ENCODE results near the gene C2orf72.
A peak's percentile ranks its signal among the peaks of the same experiment; 100 is the strongest.
"Not testable (repeated sequence)": the region's sequence is repeated elsewhere in the genome, so short reads cannot be mapped to it uniquely, and the experiment has no call there.

The C2orf72 gene

DNA sequence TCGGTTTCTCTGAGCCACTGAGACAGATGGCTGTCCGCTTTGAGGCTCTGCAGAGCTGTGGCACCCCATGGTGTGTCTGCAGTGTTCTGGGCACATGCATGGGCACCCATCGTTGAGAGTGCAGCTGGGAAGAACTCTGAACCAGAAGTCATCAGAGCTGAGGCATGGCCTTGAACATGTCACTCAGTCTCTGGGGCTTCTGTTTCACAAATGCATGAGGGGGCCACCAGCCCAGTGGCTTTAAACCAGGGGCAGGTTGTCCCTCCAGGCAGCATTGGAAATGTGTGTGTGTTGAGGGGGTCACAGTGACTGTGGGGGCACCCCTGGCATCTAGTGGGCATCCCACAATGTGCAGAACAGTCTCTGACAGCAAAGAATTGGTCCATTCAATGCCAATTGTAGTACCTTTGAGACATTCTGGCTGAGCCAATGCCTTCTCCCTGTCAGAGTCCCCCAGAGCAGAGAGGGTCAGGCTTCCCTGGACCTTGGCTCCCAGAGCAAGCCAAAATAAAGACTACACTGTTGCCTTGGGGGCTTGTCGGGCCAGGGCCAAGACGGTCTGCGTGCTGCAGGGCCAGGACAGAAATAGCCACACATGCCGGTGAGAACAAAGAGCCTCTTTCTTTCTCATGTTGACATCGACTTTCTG lies 10.1 kb downstream of the C2orf72 start:
- DNase-seq = no peak

DNA sequence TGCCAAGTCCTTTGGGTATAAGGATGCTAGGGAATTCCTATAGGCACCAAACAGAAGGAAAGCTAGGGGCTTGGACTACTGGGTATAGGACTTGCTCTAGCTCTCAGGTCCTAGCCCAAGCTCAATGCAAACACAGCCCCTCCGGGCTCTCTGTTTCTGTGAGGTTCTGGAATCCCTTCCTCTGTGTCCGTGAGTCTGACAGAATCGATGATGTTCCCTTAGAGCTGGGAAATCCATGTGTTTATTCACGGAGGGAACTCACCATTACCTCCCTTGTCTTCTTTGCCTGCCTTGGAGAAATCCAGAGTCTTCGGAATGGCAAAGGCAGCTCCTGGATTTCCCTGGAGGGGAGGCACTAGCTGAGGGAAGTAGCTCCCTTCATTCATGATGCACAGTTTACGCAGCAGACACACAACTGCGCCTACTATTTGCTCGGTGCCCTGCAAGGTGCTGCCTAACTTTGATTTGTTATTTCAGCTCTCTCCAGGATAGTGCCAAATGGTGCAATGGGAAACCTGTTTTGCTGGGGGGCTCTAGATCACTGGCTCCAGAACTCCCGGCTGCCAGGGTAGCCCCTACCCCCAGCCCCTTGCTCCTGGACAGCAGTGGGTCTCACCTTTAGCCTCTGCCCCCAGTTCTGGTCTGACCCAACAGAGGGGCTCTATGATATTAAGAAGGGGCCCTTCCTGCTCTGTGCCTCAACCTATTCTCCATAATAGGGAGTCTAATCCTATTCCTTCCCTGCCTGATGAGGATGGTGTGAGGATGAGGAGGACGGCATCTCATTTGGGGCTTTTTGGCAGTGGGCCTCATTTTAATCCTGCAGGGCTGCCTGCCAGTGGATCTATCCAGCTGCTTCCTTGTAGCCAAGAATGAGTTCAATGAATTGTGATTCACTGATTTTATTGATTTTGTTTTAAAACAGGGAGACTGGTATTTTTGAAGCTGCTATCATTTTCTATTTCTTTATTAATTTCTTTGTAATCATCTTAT lies 10.9 kb downstream of the C2orf72 start:
- no peak for DNase-seq

DNA sequence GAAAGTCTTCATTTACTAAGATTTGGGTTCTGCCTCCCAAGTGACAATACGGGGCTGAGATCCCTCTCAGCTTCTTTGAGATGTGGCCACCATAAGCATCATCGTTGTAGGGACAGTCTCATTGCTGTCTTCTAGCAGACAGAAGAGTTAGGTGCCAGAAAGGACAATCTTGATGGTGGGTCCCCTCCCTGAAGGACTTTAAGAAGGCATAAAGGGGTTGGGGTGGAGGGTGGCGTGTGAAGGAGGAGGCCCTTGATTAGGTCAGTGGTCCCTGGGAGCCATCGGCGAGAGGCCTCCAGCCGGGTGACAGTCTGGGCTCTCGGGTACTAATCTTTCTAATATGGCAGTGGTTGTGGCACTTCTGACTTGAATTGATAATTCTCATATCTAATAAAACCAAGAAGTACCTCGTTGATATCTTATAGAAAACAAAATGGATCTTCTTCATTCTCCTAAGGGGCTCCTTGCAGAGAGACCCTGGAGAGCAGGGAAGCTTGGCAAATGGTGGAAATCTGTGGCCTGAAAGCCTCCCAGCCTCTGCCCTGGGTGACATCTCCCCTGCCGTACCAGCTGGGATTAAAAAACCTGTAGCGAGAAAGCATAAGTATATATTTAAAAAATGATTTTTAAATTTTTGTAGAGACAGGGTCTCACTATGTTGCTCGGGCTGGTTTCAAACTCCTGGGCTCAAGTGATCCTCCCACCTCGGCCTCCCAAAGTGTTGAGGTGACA lies 12.1 kb downstream of the C2orf72 start:
- DNase-seq = no peak

DNA sequence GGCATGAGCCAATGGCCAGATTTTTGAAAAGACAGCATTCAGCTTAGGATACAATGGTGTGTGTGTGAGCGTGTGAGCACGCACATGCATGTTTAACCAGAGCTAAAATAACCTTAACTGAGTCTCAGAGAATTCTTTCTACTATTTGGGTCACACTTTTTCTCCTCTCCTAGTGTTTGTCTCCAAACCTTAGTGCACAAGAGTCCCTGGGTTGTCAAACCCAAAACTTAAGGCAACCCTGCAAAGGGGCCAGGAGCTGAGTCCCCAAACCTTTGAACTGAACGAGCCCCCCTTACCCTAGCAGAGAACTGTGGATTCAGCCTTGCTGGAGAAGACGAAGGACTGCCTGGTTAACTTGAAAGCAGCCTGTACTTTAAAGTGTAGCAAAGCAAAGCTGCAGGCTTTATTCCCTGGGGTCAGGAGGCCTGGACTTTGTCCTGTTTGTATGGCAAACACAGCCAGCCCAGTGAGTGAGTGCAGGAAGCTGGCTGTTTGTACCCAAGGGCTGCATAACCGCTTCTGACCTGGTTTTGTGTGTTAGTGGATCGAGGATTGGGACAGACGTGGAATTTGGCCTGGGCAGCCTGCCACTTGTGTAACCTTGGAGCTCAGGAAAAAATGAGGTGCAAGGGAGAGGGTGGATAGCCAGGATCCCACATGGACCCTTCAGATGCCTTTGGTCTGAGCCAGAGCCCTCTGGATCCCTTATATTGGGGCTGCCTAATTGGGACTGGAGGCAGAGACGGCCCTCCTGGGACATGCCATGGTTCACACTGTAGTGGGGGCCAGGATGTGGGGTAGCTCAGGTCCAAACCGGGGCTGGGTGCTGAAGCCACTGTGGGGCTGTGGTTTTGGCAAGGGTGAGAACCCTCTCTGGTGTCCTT lies 12.9 kb downstream of the C2orf72 start:
- no peak for DNase-seq

DNA sequence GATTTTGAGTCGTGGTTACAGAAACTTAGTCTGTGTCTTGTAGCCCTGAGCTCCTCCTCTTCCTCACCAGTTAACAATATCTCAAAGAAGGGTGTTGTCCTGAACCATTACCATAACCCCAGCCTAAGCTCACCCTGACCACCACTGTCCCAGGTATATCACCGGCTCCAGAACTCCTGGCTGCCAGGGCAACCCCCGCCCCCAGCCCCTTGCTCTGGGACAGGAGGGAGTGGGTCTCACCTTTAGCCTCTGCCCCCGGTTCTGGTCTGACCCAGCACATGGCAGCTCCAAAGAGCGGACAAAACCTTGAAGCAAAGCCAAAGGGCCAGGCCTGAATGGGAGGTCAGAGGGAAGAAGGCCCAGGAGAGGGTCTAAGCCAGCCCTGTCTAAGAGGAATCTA lies 13.8 kb downstream of the C2orf72 start:
- DNase-seq = no peak

DNA sequence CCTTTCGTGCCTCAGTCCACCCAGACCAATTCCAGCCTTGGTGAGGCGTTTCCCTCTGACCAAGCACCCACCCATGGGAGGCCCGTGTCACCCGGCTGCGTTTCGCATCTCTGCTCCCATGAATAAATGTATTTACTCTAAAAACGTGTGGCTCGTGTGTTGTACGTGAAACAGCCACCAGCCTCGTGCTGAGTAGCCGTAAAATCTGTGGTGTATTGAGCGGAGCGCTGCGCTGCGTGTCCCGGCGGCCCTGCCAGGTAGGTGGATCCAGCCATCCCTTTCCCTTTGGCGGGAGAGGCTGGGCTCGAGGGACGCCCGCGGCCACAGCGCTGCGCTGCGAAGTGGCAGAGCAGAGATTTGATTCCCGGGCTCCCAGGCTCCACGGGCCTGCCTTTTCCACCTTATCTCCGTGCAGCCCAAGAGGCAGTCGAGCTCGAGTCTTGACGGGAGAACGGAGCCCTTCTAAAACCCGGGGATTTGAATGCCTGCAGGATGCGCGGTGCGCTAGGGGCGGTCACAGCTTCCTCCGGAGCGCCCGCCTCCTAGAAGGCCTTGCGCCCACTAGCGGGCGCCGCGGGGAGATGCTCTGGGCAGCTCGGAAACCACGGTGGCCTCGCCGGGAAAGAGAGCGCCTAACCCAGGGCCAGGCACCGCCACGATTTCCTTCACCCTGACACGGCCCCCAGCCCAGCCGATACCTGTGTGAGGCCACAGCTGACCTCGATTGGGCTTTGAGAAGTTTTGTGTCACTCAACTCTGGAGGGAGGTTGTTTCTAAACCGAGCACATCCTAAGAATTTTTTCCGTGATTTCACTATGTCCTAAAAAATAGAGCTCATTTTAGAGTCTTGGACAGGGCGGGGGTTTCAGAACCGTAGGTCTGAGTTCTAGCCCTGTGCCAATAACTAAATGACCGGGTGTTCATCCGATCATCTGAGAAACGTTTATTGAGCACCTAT lies 15.4 kb downstream of the C2orf72 start:
- peak; percentile 74 for DNase-seq

DNA sequence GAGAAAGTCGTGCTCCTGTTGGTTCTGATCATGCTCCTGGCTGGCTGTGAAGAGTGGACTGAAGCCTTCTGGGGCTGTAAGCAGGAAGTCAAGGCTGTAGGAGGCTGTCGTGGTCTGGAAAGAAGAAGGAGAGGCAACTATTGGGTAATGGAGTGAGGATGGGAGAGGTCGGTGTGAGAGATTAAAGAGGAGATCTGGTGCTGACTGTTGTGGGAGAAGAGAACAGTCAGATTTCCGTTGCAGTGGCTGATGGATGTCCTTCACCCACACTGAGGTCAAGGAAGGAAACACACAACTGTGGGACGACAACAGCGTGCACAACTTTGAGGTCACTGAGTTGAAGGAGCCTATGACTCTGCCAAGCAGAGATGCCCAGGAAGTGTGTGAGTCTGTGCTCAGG lies 16.5 kb downstream of the C2orf72 start:
- DNase-seq = no peak

DNA sequence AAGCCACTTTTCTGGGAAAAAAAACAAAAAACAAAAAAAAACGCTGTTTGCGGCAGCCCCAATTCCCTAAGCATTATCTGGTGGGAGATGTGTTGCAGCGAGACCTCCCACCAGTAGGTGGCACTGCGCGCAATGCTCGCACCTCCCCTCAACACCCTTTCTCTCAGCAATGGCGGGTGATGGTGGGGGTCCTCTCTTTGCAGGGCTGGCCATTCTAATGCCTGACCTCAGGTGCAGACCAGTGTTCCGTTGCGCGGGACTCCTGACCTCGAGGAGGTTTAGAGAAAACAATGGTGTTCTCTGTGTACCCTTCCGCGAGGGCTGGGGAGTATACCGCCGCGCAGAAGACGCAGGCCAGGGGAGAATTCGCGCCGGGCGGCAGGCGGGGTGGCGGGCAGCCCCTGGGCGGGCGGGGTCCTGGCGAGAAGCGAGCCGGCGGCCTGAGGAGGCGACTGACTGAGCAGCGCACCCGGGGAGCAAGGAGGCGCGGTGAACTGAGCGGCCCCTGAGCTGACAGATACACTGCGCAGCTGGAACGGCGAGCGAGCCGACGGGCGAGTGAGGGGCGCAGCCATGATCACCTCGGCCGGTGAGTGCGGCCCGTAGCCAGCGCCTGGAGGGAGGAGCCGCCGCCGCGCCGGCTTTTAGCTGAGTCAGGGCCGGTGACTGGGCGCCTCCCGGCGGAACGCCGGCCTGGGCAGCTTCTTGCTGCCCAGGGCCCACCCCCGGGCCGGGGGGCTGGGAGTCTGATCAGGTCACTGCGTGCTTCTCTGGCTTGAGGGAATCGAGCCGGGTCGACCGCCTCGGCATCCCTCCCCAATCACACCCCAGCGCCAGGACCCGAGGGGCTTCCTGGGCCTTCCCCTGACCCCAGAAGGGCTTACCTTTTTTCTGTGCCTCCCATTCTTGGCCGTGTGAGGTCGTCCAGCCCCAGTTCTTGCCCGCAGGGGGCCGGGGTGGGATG lies 19.4 kb downstream of the C2orf72 start, which contains the start of gene PSMD1:
PSMD1 (plus strand) TSS at position 415 of the 964 bp plus-strand sequence; CDS start at position 574, 159 bp downstream.
- peak; percentile 78 for DNase-seq

DNA sequence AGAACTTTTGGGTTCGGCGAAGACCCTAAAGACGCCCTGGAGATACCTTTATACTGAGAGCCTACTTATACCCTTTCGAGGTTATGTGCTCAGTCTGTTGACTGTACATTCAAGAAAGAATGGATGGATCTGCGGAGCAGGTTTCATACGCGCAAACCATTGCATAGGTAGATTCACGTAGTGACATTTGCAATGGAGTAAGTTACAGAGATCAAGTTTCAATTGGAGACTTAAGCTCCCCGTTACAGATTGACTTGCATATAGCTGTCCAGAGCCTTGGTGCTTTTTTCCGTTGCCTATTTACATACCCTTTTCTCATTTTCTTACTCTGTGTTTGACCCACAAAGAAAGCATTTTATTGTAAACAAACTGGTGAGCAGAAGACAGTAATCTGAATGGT lies 20.3 kb downstream of the C2orf72 start:
- no peak for DNase-seq

DNA sequence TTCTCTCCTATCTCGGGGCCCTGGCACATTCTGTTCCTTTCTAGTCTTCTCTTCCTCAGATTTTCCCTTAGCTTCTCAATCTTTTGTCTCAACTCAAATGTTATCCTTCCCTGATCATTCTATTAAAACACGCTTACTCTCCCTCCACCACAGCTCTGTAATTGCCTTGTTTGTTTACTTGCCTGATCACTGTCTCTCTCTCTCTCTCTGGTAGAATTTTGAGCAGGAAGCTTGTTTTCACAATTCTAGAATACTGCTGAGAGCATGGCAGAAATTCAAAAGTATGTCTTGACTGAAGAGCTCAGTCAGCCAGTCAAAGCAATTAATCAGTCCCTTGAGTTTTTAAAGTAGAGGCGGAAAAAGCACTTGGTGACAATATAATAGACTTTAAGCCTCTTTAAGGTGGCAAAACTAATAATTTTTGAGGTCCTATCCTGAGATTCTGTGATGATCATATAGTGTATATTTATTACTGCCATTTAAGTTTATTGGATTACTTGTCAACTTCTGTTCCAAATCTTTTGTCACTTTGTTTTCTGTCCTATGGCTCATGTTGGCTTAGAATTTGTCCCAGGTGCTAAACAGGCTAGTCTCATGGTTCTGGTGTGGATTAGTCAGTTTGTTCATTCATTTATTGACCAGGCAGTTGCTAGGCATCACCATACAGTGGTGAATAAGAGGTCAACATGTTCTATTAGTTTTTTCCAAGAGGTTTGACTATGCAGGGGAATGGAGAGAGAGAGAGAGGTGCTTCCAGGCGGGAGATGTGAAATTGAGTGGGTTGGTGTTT lies 21.6 kb downstream of the C2orf72 start:
- no peak for DNase-seq

DNA sequence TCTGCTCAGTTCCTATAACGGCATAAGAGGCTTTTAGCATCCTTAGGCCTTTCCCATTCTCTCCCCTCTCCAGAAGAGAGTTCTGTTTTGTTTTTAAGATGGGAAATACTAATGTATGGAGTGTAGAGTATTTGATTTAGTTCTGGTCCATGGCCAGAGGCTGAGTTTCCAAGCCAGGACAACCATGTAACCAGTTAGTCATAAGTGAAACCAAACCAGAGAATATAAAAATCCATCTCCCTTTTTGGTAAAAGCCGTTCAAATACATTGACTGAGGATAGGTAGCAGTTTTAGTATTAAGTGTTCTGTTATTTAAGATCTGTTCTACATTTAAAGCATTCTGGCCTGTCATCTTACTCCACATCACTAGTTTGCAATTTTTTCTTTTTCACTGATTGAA lies 22.4 kb downstream of the C2orf72 start:
- no peak for DNase-seq

DNA sequence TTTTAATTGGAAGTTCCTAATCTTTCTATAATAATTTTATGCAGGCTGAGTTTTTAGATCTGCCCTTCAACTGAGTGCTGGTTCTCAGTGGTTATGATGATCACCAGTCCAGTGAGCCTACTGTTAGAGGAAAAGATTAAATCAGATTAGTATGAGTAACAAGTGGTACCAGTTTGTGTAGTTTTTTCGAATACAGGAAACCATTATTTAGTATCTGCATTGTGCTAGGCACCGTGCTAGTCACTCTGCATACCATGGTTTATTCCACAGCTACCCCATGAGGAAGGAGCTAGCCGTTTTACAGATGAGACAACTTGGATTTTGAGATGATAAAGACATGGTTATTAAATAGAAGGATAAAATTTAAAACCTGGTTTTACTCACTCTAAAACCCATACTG lies 25.5 kb downstream of the C2orf72 start:
- DNase-seq = no peak

DNA sequence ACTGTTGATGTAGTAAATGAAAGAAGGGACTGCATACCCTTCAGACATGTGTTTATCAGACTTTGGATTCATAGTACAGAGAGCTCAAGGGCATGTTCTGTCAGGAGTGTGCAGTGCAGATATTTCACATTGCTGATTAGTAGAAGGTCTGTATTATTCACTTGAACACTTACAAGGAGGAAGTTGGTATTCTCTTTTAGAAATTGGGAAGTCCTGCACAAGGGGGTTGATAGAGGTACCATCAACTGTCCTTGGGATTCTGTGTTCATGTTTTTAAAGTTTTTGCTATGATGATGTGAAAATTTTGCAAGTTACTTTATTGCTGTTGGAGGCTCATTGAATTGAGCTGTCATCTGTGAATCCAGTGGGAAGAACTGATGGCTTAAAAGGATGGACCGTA lies 26.0 kb downstream of the C2orf72 start:
- DNase-seq = no peak

DNA sequence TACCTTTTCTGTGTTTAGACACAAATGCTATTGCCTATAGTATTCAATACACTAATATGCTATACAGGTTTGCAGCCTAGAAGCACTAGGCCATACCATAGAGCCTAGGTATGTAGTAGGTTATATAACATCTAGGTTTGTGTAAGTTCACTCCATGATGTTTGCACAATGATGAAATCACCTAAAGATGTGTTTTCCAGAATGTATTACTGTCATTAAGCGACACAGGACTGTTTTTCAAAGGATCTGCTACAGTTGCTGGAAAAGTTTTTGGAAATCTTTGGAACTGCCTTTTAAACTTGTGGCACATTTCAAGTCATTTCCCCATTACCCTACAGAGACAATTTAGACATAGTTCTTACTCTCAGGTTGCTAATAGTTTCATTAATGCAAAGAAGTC lies 28.6 kb downstream of the C2orf72 start:
- DNase-seq = no peak

DNA sequence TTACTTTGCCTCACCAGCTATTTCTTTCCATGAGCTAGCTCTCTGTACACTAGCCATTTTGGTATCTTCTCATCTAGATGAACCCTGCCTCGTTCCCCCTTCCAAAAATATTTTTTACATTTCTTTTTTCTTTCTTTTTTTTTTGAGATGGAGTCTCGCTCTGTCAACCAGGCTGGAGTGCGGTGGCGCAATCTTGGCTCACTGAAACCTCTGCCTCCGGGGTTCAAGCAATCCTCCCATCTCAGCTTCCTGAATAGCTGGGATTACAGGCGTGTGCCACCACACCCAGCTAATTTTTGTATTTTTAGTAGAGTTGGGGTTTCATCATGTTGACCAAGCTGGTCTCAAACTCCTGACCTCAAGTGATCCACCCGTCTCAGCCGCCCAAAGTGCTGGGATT lies 30.2 kb downstream of the C2orf72 start:
- DNase-seq = not testable (repeated sequence)

DNA sequence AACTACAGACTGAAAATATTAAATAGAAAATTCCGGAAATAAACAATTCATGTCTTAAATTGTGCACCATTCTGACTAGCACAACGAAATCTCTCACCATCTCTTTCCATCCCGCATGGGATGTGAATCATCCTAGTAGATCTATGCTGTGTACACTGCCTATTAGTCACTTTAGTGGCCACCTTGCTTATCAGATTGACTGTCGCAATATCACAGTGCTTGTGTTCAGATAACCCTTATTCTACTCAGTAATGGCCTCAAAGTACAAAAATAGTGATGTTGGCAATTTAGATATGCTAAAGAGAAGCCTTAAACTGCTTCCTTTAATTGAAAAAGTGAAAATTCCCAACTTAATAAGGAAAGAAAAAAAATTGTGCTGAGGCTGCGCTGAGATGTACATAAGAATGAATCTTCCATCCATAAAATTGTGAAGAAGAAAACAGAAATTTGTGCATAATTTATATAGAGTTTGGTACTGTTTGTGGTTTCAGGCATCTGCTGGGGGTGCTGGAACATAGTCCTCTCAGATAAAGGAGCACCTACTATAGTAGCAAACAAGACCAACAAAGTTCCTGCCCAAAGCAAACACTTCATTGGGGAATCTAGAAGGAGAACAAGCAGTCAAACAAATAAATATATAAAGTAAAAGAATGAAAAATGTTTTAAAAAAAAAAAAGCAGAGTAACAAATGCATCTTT lies 31.4 kb downstream of the C2orf72 start:
- DNase-seq = no peak

DNA sequence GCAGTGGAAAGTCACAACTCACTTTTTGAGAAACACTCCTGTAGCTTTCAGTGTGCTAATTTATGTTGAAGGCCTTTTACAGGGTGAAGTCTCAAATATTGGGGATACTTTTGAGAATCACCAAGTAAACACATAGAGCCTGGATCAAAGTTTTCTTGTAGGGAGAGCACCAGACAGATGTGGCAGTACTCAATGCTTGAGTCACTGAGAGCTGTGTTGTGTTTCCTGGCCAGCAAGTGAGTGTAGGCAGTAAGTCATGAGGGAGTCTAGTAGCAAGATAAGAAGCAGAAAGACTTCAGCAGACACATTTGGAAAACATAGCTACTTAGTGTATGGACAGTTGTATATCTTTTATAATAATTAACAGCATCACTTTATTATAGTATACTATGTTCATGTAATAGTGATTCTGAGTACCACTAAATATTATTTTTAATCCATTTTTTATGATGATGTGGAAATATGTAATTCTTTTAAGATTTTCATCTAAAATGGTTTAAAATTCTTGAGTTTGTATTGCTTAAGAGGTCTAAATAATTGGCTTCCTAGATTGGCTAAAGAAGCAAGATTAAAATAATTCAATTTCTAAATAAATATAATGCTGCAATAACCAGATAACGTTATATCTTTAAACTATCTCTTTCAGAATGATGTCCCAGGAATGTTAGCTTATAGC lies 32.2 kb downstream of the C2orf72 start:
- no peak for DNase-seq

DNA sequence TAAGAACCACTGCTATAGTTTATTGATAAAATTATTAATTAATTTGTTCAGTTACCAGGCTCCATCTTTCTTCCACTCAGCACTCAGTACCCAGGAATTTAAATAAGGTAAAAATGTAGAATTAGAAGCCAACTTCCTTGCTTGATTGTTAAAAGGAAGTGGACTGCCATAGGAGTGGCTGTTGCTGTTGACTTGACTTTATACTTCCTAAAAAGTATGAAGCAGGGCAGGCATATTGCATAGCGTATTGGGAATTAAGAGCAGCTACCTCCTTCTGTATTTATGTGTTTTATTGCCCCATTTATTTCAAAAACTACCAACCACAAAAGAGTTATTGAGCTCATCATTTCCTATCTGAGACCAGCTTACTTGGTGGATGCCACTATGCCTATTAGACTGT lies 47.2 kb downstream of the C2orf72 start:
- DNase-seq = no peak
